ENCODE data around the gene BCAP31. TPM values are rescaled to one million over a fixed set of nuclear protein-coding genes. Genes with fewer than 3 reads are reported as not detected.
"Not testable (repeated sequence)": the region's sequence is repeated elsewhere in the genome, so short reads cannot be mapped to it uniquely, and the experiment has no call there.

Gene BCAP31
- total RNA-seq, 2 experiments from 2014 or later, result 42.1 to 43.1 TPM

DNA sequence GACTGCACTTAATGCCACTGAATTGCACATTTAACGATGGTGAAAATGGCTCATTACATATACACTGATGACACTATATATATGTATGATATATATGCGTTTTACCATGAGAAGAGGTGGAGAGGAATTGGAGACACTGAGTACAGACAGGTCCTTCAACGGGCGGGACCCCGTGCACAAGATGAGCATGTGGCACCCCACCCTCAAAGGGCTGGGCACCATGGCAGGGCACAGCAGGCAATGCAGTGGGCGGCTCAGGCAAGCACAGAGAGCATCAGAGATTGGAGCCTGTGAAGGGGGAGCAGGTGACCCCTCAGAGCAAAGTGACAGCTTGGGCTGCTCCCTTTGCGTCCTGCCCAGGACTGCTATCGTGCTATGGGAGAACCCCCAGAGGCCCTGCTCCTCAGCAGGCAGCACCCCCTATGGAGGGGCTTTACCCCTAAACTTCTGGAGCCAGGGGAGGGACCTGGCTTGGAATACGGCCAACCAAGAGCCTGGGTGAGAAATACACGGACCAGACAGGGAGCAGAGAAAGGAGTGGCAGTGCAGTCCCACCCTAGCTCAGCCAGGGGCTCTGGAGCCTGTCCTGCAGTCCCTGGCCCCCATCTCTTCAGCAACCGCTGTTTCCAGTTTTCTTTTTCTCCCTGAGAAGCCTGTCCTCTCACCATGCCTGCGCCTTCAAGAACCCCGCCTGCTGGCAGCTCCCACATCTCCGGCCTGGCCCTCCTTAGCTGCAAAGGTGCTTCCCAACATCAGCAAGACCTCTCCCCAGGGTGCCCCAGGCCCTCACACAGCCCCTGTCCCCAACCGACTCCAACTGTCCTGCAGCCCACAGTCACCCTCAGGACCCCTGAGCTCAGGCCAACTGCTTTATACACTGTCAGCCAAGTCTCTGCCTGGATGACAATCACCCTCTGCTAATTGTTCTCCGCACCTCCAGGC is 26.0 kb downstream of the BCAP31 start:
- no peak overlapping the region for H3K4me3 ChIP-seq (ENCODE audit: low read length)
- DNase-seq (no peak), ATAC-seq (ENCODE audit: poor library complexity) (no peak)
- no peaks in the 10 kb centered on the region for H3K27me3 ChIP-seq (ENCODE audit: control insufficient read depth in 1 of 2, insufficient read depth in 2 of 2, low read length in 2 of 2)
- H3K4me1 ChIP-seq (ENCODE audit: insufficient read depth, low read length), result no peaks in the 10 kb centered on the region
- no peaks in the 10 kb centered on the region for H3K9me3 ChIP-seq (ENCODE audit: control insufficient read depth in 1 of 2, insufficient read depth in 1 of 2, low read length in 2 of 2)
- CTCF ChIA-PET, result no interaction called here
- TF ChIP-seq, protein P1, sequence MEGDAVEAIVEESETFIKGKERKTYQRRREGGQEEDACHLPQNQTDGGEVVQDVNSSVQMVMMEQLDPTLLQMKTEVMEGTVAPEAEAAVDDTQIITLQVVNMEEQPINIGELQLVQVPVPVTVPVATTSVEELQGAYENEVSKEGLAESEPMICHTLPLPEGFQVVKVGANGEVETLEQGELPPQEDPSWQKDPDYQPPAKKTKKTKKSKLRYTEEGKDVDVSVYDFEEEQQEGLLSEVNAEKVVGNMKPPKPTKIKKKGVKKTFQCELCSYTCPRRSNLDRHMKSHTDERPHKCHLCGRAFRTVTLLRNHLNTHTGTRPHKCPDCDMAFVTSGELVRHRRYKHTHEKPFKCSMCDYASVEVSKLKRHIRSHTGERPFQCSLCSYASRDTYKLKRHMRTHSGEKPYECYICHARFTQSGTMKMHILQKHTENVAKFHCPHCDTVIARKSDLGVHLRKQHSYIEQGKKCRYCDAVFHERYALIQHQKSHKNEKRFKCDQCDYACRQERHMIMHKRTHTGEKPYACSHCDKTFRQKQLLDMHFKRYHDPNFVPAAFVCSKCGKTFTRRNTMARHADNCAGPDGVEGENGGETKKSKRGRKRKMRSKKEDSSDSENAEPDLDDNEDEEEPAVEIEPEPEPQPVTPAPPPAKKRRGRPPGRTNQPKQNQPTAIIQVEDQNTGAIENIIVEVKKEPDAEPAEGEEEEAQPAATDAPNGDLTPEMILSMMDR (IDR thresholded peaks at IDR 0.05), result no peak
- intact Hi-C loops (cut with DNase I, micrococcal nuclease), result no loop called here
- Mint-ChIP-seq H3K9me3 (no peaks in the 10 kb centered on the region), H3K27me3 (no peaks in the 10 kb centered on the region), H3K36me3 (ENCODE audit: low read depth) (peaks cover 26% of the 10 kb centered on the region), H3K4me3 (no peak overlapping the region), H3K27ac (no peak overlapping the region), H3K4me1 (ENCODE audit: low read depth) (no peaks in the 10 kb centered on the region)
- H3K36me3 ChIP-seq (ENCODE audit: insufficient read depth, low read length), result peaks cover 27% of the 10 kb centered on the region
- POLR2A ChIA-PET, result no interaction called here
- H3K27ac ChIP-seq (ENCODE audit: low read depth in 1 of 2, low read length in 2 of 2), result no peak overlapping the region

DNA sequence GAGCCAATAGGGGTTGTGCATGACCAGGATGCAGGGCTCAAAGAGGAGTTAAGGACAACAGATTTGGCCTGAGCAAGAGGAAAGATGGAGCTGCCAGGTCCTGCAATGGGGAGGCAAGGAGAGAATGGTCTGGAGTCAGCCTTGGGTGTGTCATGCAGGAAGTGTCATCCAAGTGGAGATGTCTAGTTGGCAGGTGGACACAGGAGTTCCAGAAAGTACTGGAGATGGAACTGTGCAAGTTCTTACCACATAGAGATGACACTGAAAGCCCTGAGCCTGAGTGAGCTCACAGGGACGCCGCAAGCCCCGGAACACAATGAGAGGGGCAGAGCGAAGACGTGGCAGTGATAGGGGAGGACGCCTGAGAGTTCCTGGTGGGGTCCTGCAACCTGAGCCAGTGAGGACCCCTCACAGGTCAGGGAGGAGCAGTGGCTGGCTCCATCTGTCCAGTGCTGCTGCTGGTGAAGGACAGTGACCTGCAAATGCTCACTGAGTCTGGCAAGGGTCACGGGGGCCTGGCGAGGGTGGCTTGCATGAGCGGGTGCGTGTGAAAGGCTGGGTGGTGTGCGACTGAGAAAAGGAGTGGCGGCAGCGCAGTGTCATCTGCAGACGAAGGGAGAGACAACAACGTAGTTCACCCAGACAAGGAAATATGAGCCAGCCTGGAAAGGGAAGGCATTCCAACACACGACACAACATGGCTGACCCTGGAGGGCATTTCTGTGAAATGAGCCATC is 27.0 kb downstream of the BCAP31 start:
- H3K27ac ChIP-seq (ENCODE audit: low read depth in 1 of 2, low read length in 2 of 2); H3K9me3 ChIP-seq (ENCODE audit: control insufficient read depth in 1 of 2, insufficient read depth in 1 of 2, low read length in 2 of 2); H3K27me3 Mint-ChIP-seq; CTCF ChIA-PET; H3K9me3 Mint-ChIP-seq; H3K27ac Mint-ChIP-seq; DNase-seq; POLR2A ChIA-PET; H3K27me3 ChIP-seq (ENCODE audit: control insufficient read depth in 1 of 2, insufficient read depth in 2 of 2, low read length in 2 of 2); intact Hi-C loops (cut with DNase I, micrococcal nuclease); H3K4me3 ChIP-seq (ENCODE audit: low read length); H3K4me3 Mint-ChIP-seq; ATAC-seq (ENCODE audit: poor library complexity); H3K4me1 Mint-ChIP-seq (ENCODE audit: low read depth); H3K4me1 ChIP-seq (ENCODE audit: insufficient read depth, low read length): not testable (repeated sequence)
- peaks cover 26% of the 10 kb centered on the region for H3K36me3 Mint-ChIP-seq (ENCODE audit: low read depth)
- H3K36me3 ChIP-seq (ENCODE audit: insufficient read depth, low read length), result peaks cover 16% of the 10 kb centered on the region

DNA sequence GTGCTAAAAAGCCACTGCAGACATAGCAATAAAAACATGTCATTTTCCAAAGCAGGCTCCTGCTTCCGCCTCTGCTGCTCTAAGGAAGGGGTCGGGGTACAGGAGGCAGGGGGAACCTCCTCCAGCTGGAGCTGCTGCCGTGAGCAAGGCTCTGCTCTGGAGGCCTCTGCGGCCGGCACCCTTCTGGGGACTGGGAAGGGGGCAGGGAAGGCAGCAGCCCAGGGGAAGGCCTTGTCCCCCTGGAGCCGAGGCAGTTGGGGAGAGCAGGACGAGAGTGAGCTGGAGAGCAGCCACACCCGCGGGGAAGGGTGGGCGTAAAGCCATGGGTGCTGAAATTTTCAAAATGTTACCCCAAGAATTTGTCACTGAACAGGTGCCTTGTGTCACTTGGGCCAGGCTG is 27.6 kb downstream of the BCAP31 start:
- H3K27me3 Mint-ChIP-seq; H3K4me1 Mint-ChIP-seq (ENCODE audit: low read depth); H3K27me3 ChIP-seq (ENCODE audit: control insufficient read depth in 1 of 2, insufficient read depth in 2 of 2, low read length in 2 of 2); H3K9me3 Mint-ChIP-seq; H3K9me3 ChIP-seq (ENCODE audit: control insufficient read depth in 1 of 2, insufficient read depth in 1 of 2, low read length in 2 of 2); POLR2A ChIA-PET; CTCF ChIA-PET; H3K4me1 ChIP-seq (ENCODE audit: insufficient read depth, low read length); H3K27ac ChIP-seq (ENCODE audit: low read depth in 1 of 2, low read length in 2 of 2); ATAC-seq (ENCODE audit: poor library complexity); H3K4me3 ChIP-seq (ENCODE audit: low read length); intact Hi-C loops (cut with DNase I, micrococcal nuclease); DNase-seq; H3K27ac Mint-ChIP-seq; H3K4me3 Mint-ChIP-seq: not testable (repeated sequence)
- peaks cover 26% of the 10 kb centered on the region for H3K36me3 Mint-ChIP-seq (ENCODE audit: low read depth)
- peaks cover 12% of the 10 kb centered on the region for H3K36me3 ChIP-seq (ENCODE audit: insufficient read depth, low read length)

DNA sequence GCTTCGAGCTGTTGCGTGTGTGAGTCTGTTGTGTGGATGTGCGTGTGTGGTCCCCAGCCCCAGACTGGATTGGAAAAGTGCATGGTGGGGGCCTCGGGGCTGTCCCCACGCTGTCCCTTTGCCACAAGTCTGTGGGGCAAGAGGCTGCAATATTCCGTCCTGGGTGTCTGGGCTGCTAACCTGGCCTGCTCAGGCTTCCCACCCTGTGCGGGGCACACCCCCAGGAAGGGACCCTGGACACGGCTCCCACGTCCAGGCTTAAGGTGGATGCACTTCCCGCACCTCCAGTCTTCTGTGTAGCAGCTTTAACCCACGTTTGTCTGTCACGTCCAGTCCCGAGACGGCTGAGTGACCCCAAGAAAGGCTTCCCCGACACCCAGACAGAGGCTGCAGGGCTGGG is 28.1 kb downstream of the BCAP31 start:
- H3K36me3 ChIP-seq (ENCODE audit: insufficient read depth, low read length), result peaks cover 10% of the 10 kb centered on the region
- Mint-ChIP-seq H3K4me3 (no peak overlapping the region), H3K9me3 (no peaks in the 10 kb centered on the region), H3K27ac (no peak overlapping the region), H3K27me3 (no peaks in the 10 kb centered on the region), H3K36me3 (ENCODE audit: low read depth) (peaks cover 26% of the 10 kb centered on the region), H3K4me1 (ENCODE audit: low read depth) (no peaks in the 10 kb centered on the region)
- intact Hi-C loops (cut with DNase I, micrococcal nuclease), result no loop called here
- no peak overlapping the region for H3K4me3 ChIP-seq (ENCODE audit: low read length)
- no peak overlapping the region for H3K27ac ChIP-seq (ENCODE audit: low read depth in 1 of 2, low read length in 2 of 2)
- CTCF ChIA-PET, result no interaction called here
- H3K9me3 ChIP-seq (ENCODE audit: control insufficient read depth in 1 of 2, insufficient read depth in 1 of 2, low read length in 2 of 2), result no peaks in the 10 kb centered on the region
- POLR2A ChIA-PET, result no interaction called here
- no peaks in the 10 kb centered on the region for H3K27me3 ChIP-seq (ENCODE audit: control insufficient read depth in 1 of 2, insufficient read depth in 2 of 2, low read length in 2 of 2)
- DNase-seq (no peak), ATAC-seq (ENCODE audit: poor library complexity) (no peak)
- no peaks in the 10 kb centered on the region for H3K4me1 ChIP-seq (ENCODE audit: insufficient read depth, low read length)
- TF ChIP-seq, protein P1 (IDR thresholded peaks at IDR 0.05), result no peak
